ENCODE data around the gene DOCK10. TPM values are rescaled to one million over a fixed set of nuclear protein-coding genes. Genes with fewer than 3 reads are reported as not detected.

DOCK10 gene
- total RNA-seq, 1 donor from 2014 or later = 14.3 TPM

GRCh38 chr2:224882291-224883171 lies 159.7 kb downstream of the DOCK10 start:
- H3K9me3 Mint-ChIP-seq (ENCODE audit: low read depth) = peaks cover 3% of the 10 kb centered on the region
- TF ChIP-seq, protein P1, sequence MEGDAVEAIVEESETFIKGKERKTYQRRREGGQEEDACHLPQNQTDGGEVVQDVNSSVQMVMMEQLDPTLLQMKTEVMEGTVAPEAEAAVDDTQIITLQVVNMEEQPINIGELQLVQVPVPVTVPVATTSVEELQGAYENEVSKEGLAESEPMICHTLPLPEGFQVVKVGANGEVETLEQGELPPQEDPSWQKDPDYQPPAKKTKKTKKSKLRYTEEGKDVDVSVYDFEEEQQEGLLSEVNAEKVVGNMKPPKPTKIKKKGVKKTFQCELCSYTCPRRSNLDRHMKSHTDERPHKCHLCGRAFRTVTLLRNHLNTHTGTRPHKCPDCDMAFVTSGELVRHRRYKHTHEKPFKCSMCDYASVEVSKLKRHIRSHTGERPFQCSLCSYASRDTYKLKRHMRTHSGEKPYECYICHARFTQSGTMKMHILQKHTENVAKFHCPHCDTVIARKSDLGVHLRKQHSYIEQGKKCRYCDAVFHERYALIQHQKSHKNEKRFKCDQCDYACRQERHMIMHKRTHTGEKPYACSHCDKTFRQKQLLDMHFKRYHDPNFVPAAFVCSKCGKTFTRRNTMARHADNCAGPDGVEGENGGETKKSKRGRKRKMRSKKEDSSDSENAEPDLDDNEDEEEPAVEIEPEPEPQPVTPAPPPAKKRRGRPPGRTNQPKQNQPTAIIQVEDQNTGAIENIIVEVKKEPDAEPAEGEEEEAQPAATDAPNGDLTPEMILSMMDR (IDR thresholded peaks at IDR 0.05) = no peak
- DNase-seq (ENCODE audit: low spot score) = no peak
- peak overlapping the region; percentile 64 for H3K27ac Mint-ChIP-seq (ENCODE audit: unreplicated experiment)
- H3K4me3 Mint-ChIP-seq (ENCODE audit: unreplicated experiment) = no peak overlapping the region
- H3K4me1 Mint-ChIP-seq (ENCODE audit: low read depth) = peaks cover 48% of the 10 kb centered on the region
- H3K36me3 Mint-ChIP-seq (ENCODE audit: low read depth) = peaks cover 2% of the 10 kb centered on the region
- no peaks in the 10 kb centered on the region for H3K27me3 Mint-ChIP-seq (ENCODE audit: low read depth)

GRCh38 chr2:224881846-224882245 lies 160.4 kb downstream of the DOCK10 start:
- Mint-ChIP-seq H3K27me3 (ENCODE audit: low read depth) (no peaks in the 10 kb centered on the region), H3K4me1 (ENCODE audit: low read depth) (peaks cover 48% of the 10 kb centered on the region), H3K9me3 (ENCODE audit: low read depth) (peaks cover 3% of the 10 kb centered on the region), H3K36me3 (ENCODE audit: low read depth) (peaks cover 5% of the 10 kb centered on the region), H3K27ac (ENCODE audit: unreplicated experiment) (peak overlapping the region; percentile 64), H3K4me3 (ENCODE audit: unreplicated experiment) (no peak overlapping the region)
- no peak for DNase-seq (ENCODE audit: low spot score)
- TF ChIP-seq, protein P1 (IDR thresholded peaks at IDR 0.05) = no peak

DNA sequence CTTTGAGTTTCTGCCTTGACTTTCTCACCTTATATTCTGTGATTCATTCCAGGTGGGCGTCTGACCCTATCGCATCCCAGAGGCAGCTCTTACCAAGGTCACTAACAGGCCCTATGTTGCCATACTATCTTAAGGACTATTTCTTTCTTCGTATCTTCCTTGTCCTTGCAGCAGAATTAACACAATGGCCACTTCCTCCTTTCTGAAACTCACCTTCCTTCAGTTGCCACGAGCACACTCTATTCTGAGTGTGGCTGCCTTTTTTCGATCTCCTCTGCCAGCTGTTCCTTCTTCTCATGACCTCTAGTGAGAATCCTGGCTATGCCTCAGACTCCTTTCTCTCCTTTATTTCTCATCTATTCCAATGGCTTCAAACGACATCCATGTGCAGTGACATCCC lies 165.7 kb downstream of the DOCK10 start:
- peaks cover 14% of the 10 kb centered on the region for H3K36me3 Mint-ChIP-seq (ENCODE audit: low read depth)
- H3K4me3 Mint-ChIP-seq (ENCODE audit: unreplicated experiment) = no peak overlapping the region
- no peaks in the 10 kb centered on the region for H3K9me3 Mint-ChIP-seq (ENCODE audit: low read depth)
- no peak for DNase-seq (ENCODE audit: low spot score)
- H3K27me3 Mint-ChIP-seq (ENCODE audit: low read depth) = no peaks in the 10 kb centered on the region
- TF ChIP-seq, protein P1 (IDR thresholded peaks at IDR 0.05) = no peak
- peaks cover 10% of the 10 kb centered on the region for H3K4me1 Mint-ChIP-seq (ENCODE audit: low read depth)
- H3K27ac Mint-ChIP-seq (ENCODE audit: unreplicated experiment) = no peak overlapping the region

DNA sequence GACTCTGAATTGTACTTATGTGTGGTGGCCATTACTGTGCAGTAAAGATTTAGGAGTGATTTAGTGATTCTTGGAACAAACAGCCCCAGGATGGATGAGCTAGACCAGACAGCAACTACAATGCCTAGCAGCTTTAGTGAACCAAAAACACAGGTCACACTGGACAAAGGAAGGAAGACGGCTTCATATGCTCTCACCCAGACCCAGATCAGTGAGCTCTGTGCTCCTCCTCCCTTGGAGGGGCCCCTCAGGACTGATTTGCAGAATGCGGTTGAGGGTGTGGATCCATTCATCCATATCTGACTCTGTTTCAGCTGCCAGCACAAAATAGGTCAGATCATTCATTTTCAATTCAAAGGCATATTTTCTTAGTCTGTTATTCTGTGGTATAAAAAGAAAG lies 166.4 kb downstream of the DOCK10 start:
- peaks cover 4% of the 10 kb centered on the region for H3K9me3 Mint-ChIP-seq (ENCODE audit: low read depth)
- peaks cover 20% of the 10 kb centered on the region for H3K36me3 Mint-ChIP-seq (ENCODE audit: low read depth)
- peaks cover 14% of the 10 kb centered on the region for H3K4me1 Mint-ChIP-seq (ENCODE audit: low read depth)
- H3K27me3 Mint-ChIP-seq (ENCODE audit: low read depth) = no peaks in the 10 kb centered on the region
- H3K27ac Mint-ChIP-seq (ENCODE audit: unreplicated experiment) = no peak overlapping the region
- no peak overlapping the region for H3K4me3 Mint-ChIP-seq (ENCODE audit: unreplicated experiment)
- no peak for DNase-seq (ENCODE audit: low spot score)
- TF ChIP-seq, protein P1 (IDR thresholded peaks at IDR 0.05) = no peak

GRCh38 chr2:224875153-224875552 lies 167.1 kb downstream of the DOCK10 start:
- Mint-ChIP-seq H3K4me3 (ENCODE audit: unreplicated experiment) (no peak overlapping the region), H3K27me3 (ENCODE audit: low read depth) (no peaks in the 10 kb centered on the region), H3K36me3 (ENCODE audit: low read depth) (peaks cover 23% of the 10 kb centered on the region), H3K9me3 (ENCODE audit: low read depth) (peaks cover 8% of the 10 kb centered on the region), H3K4me1 (ENCODE audit: low read depth) (peaks cover 19% of the 10 kb centered on the region), H3K27ac (ENCODE audit: unreplicated experiment) (no peak overlapping the region)
- DNase-seq (ENCODE audit: low spot score) = no peak
- TF ChIP-seq, protein P1 (IDR thresholded peaks at IDR 0.05) = no peak
